CD14-positive monocyte (primary cell): ENCODE data around the gene KCNK18. TPM values are rescaled to one million over a fixed set of nuclear protein-coding genes. Genes with fewer than 3 reads are reported as not detected.
A peak's percentile ranks its signal among the peaks of the same experiment; 100 is the strongest.

Experiments
- DNase-seq, 3 donors: peaks; one replicate each; pipeline ENCODE4 v3.0.0-alpha.2; 2011 to 2022
- H2AFZ ChIP-seq: 2 replicates; pipeline ENCODE4 v1.6.0; 2012; ENCODE audit warnings: mild to moderate bottlenecking, low read depth, low read length, inconsistent platforms; ENCODE audit not compliant: insufficient read depth, poor library complexity, severe bottlenecking
- H3K27ac ChIP-seq, 2 donors: 1 replicate in 1 of 2; 2 replicates in 1 of 2; pipeline ENCODE4 v1.5.1; 2012 to 2013; ENCODE audit warnings: low read length in 2 of 2, control low read depth in 1 of 2, inconsistent platforms in 1 of 2, low read depth in 1 of 2, mild to moderate bottlenecking in 1 of 2
- H3K27me3 ChIP-seq, 2 donors: one replicate each; pipeline versions ENCODE4 v1.6.0 to v1.6.1; 2011 to 2013; ENCODE audit warnings: low read length in 2 of 2; ENCODE audit not compliant: control insufficient read depth in 2 of 2, insufficient read depth in 2 of 2
- H3K36me3 ChIP-seq, 2 donors: replicated peaks in 1 of 2; 1 replicate in 1 of 2; 2 replicates in 1 of 2; pipeline versions ENCODE4 v1.5.1 to v1.6.1; 2012 to 2013; ENCODE audit warnings: low read length in 2 of 2, control low read depth in 1 of 2, inconsistent platforms in 1 of 2, mild to moderate bottlenecking in 1 of 2; ENCODE audit not compliant: insufficient read depth in 2 of 2, control insufficient read depth in 1 of 2
- H3K4me1 ChIP-seq, 2 donors: 1 replicate in 1 of 2; 2 replicates in 1 of 2; pipeline versions ENCODE4 v1.5.1 to v1.6.1; 2012 to 2013; ENCODE audit warnings: low read length in 2 of 2, control low read depth in 1 of 2, inconsistent platforms in 1 of 2, mild to moderate bottlenecking in 1 of 2, moderate library complexity in 1 of 2; ENCODE audit not compliant: insufficient read depth in 2 of 2, control insufficient read depth in 1 of 2
- H3K4me2 ChIP-seq: replicated peaks from 2 replicates; pipeline ENCODE3; 2012; ENCODE audit warnings: low read length, moderate library complexity, mild to moderate bottlenecking; ENCODE audit not compliant: poor library complexity, severe bottlenecking; ENCODE audit errors: extremely low read depth
- H3K4me3 ChIP-seq, 3 experiments: fragments of 200-600 bp in 1 of 3; sonication (generic) in 1 of 3; replicated peaks in 1 of 3; 1 replicate in 2 of 3; 2 replicates in 1 of 3; pipeline ENCODE4 v1.5.1; 2011 to 2013; ENCODE audit warnings: low read length in 3 of 3, mild to moderate bottlenecking in 3 of 3, control low read depth in 2 of 3, low read depth in 2 of 3, inconsistent platforms in 1 of 3, moderate library complexity in 1 of 3
- H3K79me2 ChIP-seq: 2 replicates; pipeline ENCODE4 v1.6.0; 2012; ENCODE audit warnings: mild to moderate bottlenecking, control low read depth, inconsistent platforms, low read length, moderate library complexity; ENCODE audit not compliant: insufficient read depth
- H3K9ac ChIP-seq: 2 replicates; pipeline ENCODE4 v1.6.0; 2017; ENCODE audit warnings: low read length, mild to moderate bottlenecking; ENCODE audit not compliant: insufficient read depth, poor library complexity, severe bottlenecking
- H3K9me3 ChIP-seq, 2 donors: replicated peaks in 1 of 2; 1 replicate in 1 of 2; 2 replicates in 1 of 2; pipeline versions ENCODE4 v1.5.1 to v1.6.1; 2012 to 2013; ENCODE audit warnings: low read length in 2 of 2, control low read depth in 1 of 2; ENCODE audit not compliant: control insufficient read depth in 1 of 2, insufficient read depth in 1 of 2
- H4K20me1 ChIP-seq: 2 replicates; pipeline ENCODE4 v1.6.0; 2012; ENCODE audit warnings: mild to moderate bottlenecking, low read length, control low read depth, moderate library complexity; ENCODE audit not compliant: insufficient read depth
- H3K27ac Mint-ChIP-seq, 7 donors: one replicate each; pipeline ENCODE4 v1.8.0; 2020; ENCODE audit warnings: mild to moderate bottlenecking in 7 of 7, mixed read lengths in 7 of 7, moderate library complexity in 6 of 7, inconsistent platforms in 2 of 7
- H3K27me3 Mint-ChIP-seq, 3 donors: one replicate each; pipeline ENCODE4 v1.8.0; 2021 to 2022; ENCODE audit warnings: low read depth in 3 of 3, mild to moderate bottlenecking in 3 of 3, mixed read lengths in 3 of 3, moderate library complexity in 3 of 3, inconsistent platforms in 1 of 3
- H3K36me3 Mint-ChIP-seq, 2 donors: one replicate each; pipeline ENCODE4 v1.8.0; 2020; ENCODE audit warnings: mixed read lengths in 2 of 2, inconsistent platforms in 1 of 2, mild to moderate bottlenecking in 1 of 2
- H3K4me1 Mint-ChIP-seq: one replicate; pipeline ENCODE4 v1.8.0; 2020; ENCODE audit warnings: mild to moderate bottlenecking, mixed read lengths
- H3K4me3 Mint-ChIP-seq, 2 donors: one replicate each; pipeline ENCODE4 v1.8.0; 2020; ENCODE audit warnings: mild to moderate bottlenecking in 2 of 2, mixed read lengths in 2 of 2, moderate library complexity in 1 of 2
- H3K9me3 Mint-ChIP-seq, 7 donors: one replicate each; pipeline ENCODE4 v1.8.0; 2020 to 2022; ENCODE audit warnings: mixed read lengths in 7 of 7, mild to moderate bottlenecking in 6 of 7, moderate library complexity in 6 of 7, inconsistent platforms in 2 of 7
- CTCF ChIP-seq: fragments of 200-600 bp; IDR thresholded peaks from one replicate; pipeline ENCODE4 v1.8.0; 2022; ENCODE audit warnings: antibody characterized with exemption, mild to moderate bottlenecking
- WGBS: methylation state at CpG from one replicate; pipeline ENCODE4 v1.1.5; 2013; ENCODE audit warnings: missing lambda C conversion rate; ENCODE audit not compliant: insufficient coverage; 5-methylcytosine and 5-hydroxymethylcytosine counted together
- intact Hi-C, 2 donors: fragments of 100-400 bp; cut with micrococcal nuclease; formaldehyde crosslinking; loops; one replicate each; pipeline versions ENCODE4 v1.15.0 to v1.15.1; 2023
- polyA plus RNA-seq, 3 donors: library from polyadenylated mRNA; depleted of rRNA in 1 of 3; unstranded in 2 of 3; stranded (reverse) in 1 of 3; fragments of 300-500 nt in 2 of 3; fragments of >200 nt in 1 of 3; fragmentation: Illumina TruSeq in 2 of 3; gene quantifications; 1 replicate in 2 of 3; 2 replicates in 1 of 3; pipeline ENCODE4 v1.2.3, GENCODE V29; 2012 to 2021

KCNK18 gene
- polyA plus RNA-seq, 3 donors: not detected

- Mint-ChIP-seq H3K4me3 (peak overlapping the region in 1 of 2 donors; percentile 54), H3K4me1 (peaks cover 27% of the 10 kb centered on the region), H3K27ac (no peak overlapping the region), H3K36me3 (peaks cover 3 to 4% of the 10 kb centered on the region in 2 donors), H3K9me3 (peaks cover 0 to 28% (median 8%) of the 10 kb centered on the region in 7 donors), H3K27me3 (peaks cover 94 to 98% (median 97%) of the 10 kb centered on the region in 3 donors)
- no peak for TF ChIP-seq CTCF
- Histone ChIP-seq H3K4me1 (peaks cover 16 to 27% of the 10 kb centered on the region in 2 donors), H3K79me2 (no peaks in the 10 kb centered on the region), H3K4me3 (no peak overlapping the region), H3K9me3 (peaks cover 2 to 36% of the 10 kb centered on the region in 2 donors), H3K27me3 (peaks cover 95 to 98% of the 10 kb centered on the region in 2 donors), H3K36me3 (no peaks in the 10 kb centered on the region), H4K20me1 (no peaks in the 10 kb centered on the region), H2AFZ (no peak overlapping the region), H3K4me2 (no peak overlapping the region), H3K9ac (no peak overlapping the region), H3K27ac (no peak overlapping the region)
- DNase-seq: no peak
- intact Hi-C loops: no loop called here
- WGBS: 17% methylated on average over 1 of the region's 6 CpGs
Observed at GRCh38 chr10:117161386-117162033, 35.8 kb upstream of the KCNK18 start.

GRCh38 chr10:117162093-117163060, 34.9 kb upstream of the KCNK18 start:
- no peak overlapping the region for H3K27ac ChIP-seq
- H3K27ac Mint-ChIP-seq: no peak overlapping the region
- H3K4me3 ChIP-seq: no peak overlapping the region
- peaks cover 94 to 98% (median 98%) of the 10 kb centered on the region in 3 donors for H3K27me3 Mint-ChIP-seq
- no peak overlapping the region for H3K9ac ChIP-seq
- DNase-seq: no peak
- H2AFZ ChIP-seq: peak overlapping the region; percentile 8
- H3K27me3 ChIP-seq: peaks cover 96 to 99% of the 10 kb centered on the region in 2 donors
- H4K20me1 ChIP-seq: no peaks in the 10 kb centered on the region
- intact Hi-C loops: no loop called here
- H3K4me1 Mint-ChIP-seq: peaks cover 31% of the 10 kb centered on the region
- peaks cover 17 to 27% of the 10 kb centered on the region in 2 donors for H3K4me1 ChIP-seq
- no peak for TF ChIP-seq CTCF
- H3K4me2 ChIP-seq: no peak overlapping the region
- under 1% methylated on average over 32 of the region's 39 CpGs for WGBS
- no peaks in the 10 kb centered on the region for H3K36me3 ChIP-seq
- H3K79me2 ChIP-seq: no peaks in the 10 kb centered on the region
- peaks cover 3 to 8% of the 10 kb centered on the region in 2 donors for H3K36me3 Mint-ChIP-seq
- peaks cover 0 to 30% (median 12%) of the 10 kb centered on the region in 7 donors for H3K9me3 Mint-ChIP-seq
- peak overlapping the region in 1 of 2 donors; percentile 82 for H3K4me3 Mint-ChIP-seq
- H3K9me3 ChIP-seq: peaks cover 2 to 45% of the 10 kb centered on the region in 2 donors
